ENCODE measurements around the gene CACNA2D1. TPM values are rescaled to one million over a fixed set of nuclear protein-coding genes. Genes with fewer than 3 reads are reported as not detected.

The CACNA2D1 gene
- total RNA-seq, 2 experiments from 2014 or later = not detected

DNA sequence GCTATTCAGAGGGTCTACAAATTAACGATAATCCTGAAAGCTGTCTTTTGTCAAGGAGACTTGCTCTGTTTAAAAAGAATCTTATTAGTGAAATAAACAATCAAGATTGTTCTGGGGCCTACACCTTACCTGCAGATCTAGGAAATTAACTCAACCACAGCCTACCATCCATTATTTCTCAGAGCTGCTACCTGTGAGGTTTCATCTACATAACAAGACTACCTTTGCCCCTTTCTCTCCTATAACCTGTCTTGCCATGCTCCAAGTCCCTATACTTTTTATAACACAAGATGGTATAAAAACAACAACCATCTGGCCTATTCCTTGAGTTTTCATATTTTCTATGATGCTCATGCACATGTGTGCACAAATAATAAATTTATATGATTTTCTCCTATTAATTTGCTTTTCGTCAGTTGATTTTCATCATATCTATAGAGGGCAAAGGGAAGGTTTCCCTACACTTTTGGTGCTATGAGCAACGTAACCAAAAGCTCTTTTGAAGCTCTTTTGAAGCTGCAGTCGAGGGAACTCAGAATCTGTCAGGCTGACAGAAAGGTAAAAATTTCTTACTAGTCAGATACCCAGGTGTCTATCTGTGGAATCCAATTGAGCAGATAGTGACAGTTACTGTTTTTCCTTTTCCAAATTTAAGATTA is 138.1 kb downstream of the CACNA2D1 start:
- H3K27me3 Mint-ChIP-seq = no peaks in the 10 kb centered on the region
- ChIA-PET CTCF (no interaction called here), POLR2A (no interaction called here)
- intact Hi-C loops (cut with micrococcal nuclease) = no loop called here
- TF ChIP-seq, protein P1, sequence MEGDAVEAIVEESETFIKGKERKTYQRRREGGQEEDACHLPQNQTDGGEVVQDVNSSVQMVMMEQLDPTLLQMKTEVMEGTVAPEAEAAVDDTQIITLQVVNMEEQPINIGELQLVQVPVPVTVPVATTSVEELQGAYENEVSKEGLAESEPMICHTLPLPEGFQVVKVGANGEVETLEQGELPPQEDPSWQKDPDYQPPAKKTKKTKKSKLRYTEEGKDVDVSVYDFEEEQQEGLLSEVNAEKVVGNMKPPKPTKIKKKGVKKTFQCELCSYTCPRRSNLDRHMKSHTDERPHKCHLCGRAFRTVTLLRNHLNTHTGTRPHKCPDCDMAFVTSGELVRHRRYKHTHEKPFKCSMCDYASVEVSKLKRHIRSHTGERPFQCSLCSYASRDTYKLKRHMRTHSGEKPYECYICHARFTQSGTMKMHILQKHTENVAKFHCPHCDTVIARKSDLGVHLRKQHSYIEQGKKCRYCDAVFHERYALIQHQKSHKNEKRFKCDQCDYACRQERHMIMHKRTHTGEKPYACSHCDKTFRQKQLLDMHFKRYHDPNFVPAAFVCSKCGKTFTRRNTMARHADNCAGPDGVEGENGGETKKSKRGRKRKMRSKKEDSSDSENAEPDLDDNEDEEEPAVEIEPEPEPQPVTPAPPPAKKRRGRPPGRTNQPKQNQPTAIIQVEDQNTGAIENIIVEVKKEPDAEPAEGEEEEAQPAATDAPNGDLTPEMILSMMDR (IDR thresholded peaks at IDR 0.05) = no peak
- no peaks in the 10 kb centered on the region for H3K36me3 Mint-ChIP-seq (ENCODE audit: low read depth)
- peaks cover 7% of the 10 kb centered on the region for H3K9me3 Mint-ChIP-seq
- ATAC-seq (no peak), DNase-seq (no peak)
- H3K27ac Mint-ChIP-seq = no peak overlapping the region
- no peak overlapping the region for H3K4me3 Mint-ChIP-seq
- H3K4me1 Mint-ChIP-seq (ENCODE audit: low read depth) = no peaks in the 10 kb centered on the region

DNA sequence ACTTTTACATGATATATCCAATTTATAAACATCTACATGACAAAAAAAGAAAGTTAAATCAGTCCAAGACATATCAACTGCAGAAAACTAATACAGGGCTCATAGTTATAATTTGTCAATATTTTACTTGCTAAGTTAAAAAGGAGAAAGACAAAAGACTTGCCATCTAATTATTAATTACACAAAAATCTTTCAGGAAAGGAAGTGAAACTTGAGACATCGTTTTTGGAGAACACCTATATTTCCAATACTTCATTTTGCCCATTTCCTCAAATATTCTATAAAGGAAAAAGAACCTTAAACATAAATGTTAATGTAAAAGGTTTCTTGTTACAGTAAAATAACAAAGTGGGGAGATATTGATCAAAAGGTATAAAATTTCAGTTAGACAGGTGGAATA is 148.7 kb downstream of the CACNA2D1 start:
- Mint-ChIP-seq H3K27me3 (no peaks in the 10 kb centered on the region), H3K27ac (no peak overlapping the region), H3K4me1 (ENCODE audit: low read depth) (no peaks in the 10 kb centered on the region), H3K4me3 (no peak overlapping the region), H3K9me3 (no peaks in the 10 kb centered on the region), H3K36me3 (ENCODE audit: low read depth) (no peaks in the 10 kb centered on the region)
- DNase-seq (no peak), ATAC-seq (no peak)
- intact Hi-C loops (cut with micrococcal nuclease) = no loop called here
- TF ChIP-seq, protein P1 (IDR thresholded peaks at IDR 0.05) = no peak
- ChIA-PET CTCF (no interaction called here), POLR2A (no interaction called here)

DNA sequence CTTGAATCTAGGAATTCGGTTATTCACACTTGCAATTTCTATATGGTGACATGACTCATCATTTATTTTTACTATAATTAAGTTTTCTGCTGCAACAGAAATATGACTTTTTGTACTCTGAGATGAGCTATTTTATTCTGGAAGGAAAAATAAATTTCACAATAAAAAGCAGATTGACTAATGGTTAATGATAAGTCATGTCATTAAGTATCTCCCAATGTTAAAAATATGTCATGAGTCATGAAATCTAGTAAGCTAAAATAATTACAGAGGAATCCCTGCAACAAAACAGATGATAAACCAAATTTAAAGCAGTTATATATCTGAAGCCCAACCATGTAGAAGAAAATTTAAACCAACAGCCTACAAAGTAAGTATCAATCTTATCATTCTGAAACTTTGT is 149.2 kb downstream of the CACNA2D1 start:
- no peak for DNase-seq
- Mint-ChIP-seq H3K27me3 (no peaks in the 10 kb centered on the region), H3K27ac (no peak overlapping the region), H3K4me1 (ENCODE audit: low read depth) (no peaks in the 10 kb centered on the region), H3K36me3 (ENCODE audit: low read depth) (no peaks in the 10 kb centered on the region), H3K4me3 (no peak overlapping the region), H3K9me3 (no peaks in the 10 kb centered on the region)
- ChIA-PET CTCF (no interaction called here), POLR2A (no interaction called here)
- TF ChIP-seq, protein P1 (IDR thresholded peaks at IDR 0.05) = no peak
- ATAC-seq = no peak
- intact Hi-C loops (cut with micrococcal nuclease) = no loop called here

DNA sequence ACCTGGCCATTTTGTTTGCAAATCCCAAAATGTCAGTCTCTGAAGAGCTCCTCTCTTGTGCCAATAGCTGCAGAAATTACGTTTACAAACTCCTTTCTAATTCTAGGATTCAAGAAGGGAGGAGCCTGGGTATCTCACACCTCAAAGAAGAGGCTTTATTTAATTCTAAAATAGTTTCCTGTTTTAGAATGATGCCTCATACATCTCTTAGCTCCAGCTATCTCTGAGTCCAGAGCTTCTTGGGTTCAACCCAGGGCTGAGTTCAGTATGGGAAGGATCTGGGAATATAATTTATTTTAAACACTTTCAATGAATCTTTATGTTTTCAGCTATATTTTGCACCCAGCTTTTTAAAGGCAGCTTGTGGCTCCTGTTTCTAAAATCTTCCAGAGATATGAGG is 150.1 kb downstream of the CACNA2D1 start:
- no peak for DNase-seq
- ChIA-PET CTCF (no interaction called here), POLR2A (no interaction called here)
- TF ChIP-seq, protein P1 (IDR thresholded peaks at IDR 0.05) = no peak
- H3K27me3 Mint-ChIP-seq = no peaks in the 10 kb centered on the region
- no peaks in the 10 kb centered on the region for H3K4me1 Mint-ChIP-seq (ENCODE audit: low read depth)
- intact Hi-C loops (cut with micrococcal nuclease) = no loop called here
- ATAC-seq = no peak
- H3K9me3 Mint-ChIP-seq = no peaks in the 10 kb centered on the region
- H3K4me3 Mint-ChIP-seq = no peak overlapping the region
- H3K27ac Mint-ChIP-seq = no peak overlapping the region
- H3K36me3 Mint-ChIP-seq (ENCODE audit: low read depth) = no peaks in the 10 kb centered on the region

DNA sequence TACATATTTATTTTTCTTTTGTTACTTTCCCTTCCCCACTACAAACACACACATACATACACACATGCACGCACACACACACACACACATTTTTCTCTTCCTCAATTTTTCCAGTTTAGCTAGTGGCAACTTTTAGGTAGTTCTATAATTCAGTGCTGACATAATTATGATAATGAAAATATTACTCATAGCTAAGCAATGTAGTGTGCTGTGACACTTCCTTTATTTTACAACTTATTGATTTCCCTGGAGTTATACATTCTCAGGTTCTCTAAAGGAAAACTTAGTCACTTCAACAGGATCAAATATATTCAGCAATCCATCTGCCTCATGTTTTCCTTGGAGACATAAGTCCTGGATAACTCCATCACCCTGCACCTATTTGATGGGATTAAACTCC is 151.6 kb downstream of the CACNA2D1 start:
- intact Hi-C loops (cut with micrococcal nuclease) = no loop called here
- no peaks in the 10 kb centered on the region for H3K27me3 Mint-ChIP-seq
- H3K9me3 Mint-ChIP-seq = no peaks in the 10 kb centered on the region
- CTCF ChIA-PET = no interaction called here
- TF ChIP-seq, protein P1 (IDR thresholded peaks at IDR 0.05) = no peak
- no peak overlapping the region for H3K4me3 Mint-ChIP-seq
- H3K4me1 Mint-ChIP-seq (ENCODE audit: low read depth) = no peaks in the 10 kb centered on the region
- H3K27ac Mint-ChIP-seq = no peak overlapping the region
- POLR2A ChIA-PET = no interaction called here
- H3K36me3 Mint-ChIP-seq (ENCODE audit: low read depth) = no peaks in the 10 kb centered on the region
- ATAC-seq (no peak), DNase-seq (no peak)
